ENCODE data around the gene ECT2L. TPM values are rescaled to one million over a fixed set of nuclear protein-coding genes. Genes with fewer than 3 reads are reported as not detected.

ECT2L gene
- total and polyA plus RNA-seq, 4 donors: 2.1 to 15.3 (median 8.7) TPM

DNA sequence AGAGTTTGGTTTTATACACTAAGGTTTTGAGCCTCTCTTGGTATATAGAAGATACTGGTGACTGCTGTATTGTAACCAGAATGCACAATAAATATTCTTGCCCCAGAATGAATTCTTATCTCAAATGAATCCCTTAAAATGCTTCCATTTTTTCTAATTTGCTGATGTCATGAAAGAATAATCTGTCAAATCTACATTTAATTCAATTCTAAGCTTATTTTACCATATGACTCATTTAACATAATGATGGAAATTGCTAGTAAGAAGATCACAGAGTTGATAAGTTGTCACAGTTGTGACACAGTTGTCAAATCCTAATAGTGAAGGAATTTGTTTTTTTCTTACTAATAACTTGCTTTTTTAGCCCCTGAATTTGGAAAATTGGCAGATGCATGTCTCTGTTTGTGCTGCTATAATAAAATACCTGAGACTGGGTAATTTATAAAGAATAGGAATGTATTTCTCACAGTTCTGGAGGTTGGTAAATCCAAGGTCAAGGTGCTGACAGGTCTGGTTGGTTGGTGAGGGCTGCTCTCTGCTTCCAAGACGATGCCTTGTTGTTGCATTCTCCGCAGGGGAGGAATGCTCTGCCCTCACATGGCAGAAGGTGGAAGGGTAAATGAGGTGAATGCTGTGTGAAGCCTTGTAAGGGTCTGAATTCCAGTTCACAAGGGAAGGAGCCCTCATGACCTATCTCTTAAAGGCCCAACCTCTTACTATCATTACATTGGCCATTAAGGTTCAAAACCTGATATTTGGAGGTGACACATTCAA is 4.7 kb downstream of the ECT2L start:
- WGBS, 2 donors: 87 to 93% methylated on average over 2 of the region's 2 CpGs

DNA sequence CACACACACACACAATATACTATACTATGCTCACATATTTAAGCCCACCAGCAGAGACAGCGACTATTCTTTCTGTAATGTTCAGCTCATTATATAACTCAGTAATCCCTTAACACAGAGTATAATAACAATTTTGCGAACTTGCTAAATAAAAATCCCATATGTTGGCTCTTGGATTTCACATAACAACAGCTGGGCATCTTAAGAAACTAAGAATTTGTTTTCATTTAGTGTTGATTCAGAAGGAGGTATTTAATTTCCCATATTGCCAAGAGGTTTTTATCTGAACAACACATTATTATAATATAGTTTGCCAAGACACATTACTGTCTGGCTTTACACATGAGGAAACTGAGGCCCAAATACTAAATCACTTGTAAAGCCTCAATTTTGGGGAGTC is 7.4 kb downstream of the ECT2L start:
- DNase-seq (peak in 2 of 3 donors; percentile 96 to 97), ATAC-seq (ENCODE audit: insufficient read depth, low FRiP score) (no peak)
- Histone ChIP-seq H3K27me3 (ENCODE audit: control insufficient read depth in 3 of 3, insufficient read depth in 3 of 3, low read length in 2 of 3) (no peaks in the 10 kb centered on the region), H3K36me3 (ENCODE audit: control insufficient read depth in 4 of 4, insufficient read depth in 4 of 4, low read length in 4 of 4) (no peaks in the 10 kb centered on the region), H3K4me3 (no peak overlapping the region), H3K27ac (ENCODE audit: low read depth in 1 of 2, low read length in 1 of 2) (no peak overlapping the region), H3K9ac (ENCODE audit: insufficient read depth in 1 of 2, low read length in 2 of 2) (no peak overlapping the region), H3K4me1 (ENCODE audit: control insufficient read depth in 5 of 5, insufficient read depth in 5 of 5, low read length in 5 of 5) (peaks cover 0 to 37% (median 3%) of the 10 kb centered on the region in 5 donors), H3K9me3 (ENCODE audit: control insufficient read depth in 4 of 4, insufficient read depth in 3 of 4, low read length in 3 of 4) (no peaks in the 10 kb centered on the region)
- TF ChIP-seq, protein P1, sequence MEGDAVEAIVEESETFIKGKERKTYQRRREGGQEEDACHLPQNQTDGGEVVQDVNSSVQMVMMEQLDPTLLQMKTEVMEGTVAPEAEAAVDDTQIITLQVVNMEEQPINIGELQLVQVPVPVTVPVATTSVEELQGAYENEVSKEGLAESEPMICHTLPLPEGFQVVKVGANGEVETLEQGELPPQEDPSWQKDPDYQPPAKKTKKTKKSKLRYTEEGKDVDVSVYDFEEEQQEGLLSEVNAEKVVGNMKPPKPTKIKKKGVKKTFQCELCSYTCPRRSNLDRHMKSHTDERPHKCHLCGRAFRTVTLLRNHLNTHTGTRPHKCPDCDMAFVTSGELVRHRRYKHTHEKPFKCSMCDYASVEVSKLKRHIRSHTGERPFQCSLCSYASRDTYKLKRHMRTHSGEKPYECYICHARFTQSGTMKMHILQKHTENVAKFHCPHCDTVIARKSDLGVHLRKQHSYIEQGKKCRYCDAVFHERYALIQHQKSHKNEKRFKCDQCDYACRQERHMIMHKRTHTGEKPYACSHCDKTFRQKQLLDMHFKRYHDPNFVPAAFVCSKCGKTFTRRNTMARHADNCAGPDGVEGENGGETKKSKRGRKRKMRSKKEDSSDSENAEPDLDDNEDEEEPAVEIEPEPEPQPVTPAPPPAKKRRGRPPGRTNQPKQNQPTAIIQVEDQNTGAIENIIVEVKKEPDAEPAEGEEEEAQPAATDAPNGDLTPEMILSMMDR (IDR thresholded peaks at IDR 0.05; ENCODE audit: control extremely low read depth, extremely low read depth): no peak
- 84 to 89% methylated on average over 2 of the region's 2 CpGs for WGBS, 2 donors

More for the DNA sequence above, 4.7 kb downstream of the ECT2L start:
- ATAC-seq (ENCODE audit: insufficient read depth, low FRiP score) (no peak), DNase-seq (no peak)
- Histone ChIP-seq H3K9ac (ENCODE audit: insufficient read depth in 1 of 2, low read length in 2 of 2) (no peak overlapping the region), H3K9me3 (ENCODE audit: control insufficient read depth in 4 of 4, insufficient read depth in 3 of 4, low read length in 3 of 4) (no peaks in the 10 kb centered on the region), H3K27ac (ENCODE audit: low read depth in 1 of 2, low read length in 1 of 2) (no peak overlapping the region), H3K36me3 (ENCODE audit: control insufficient read depth in 4 of 4, insufficient read depth in 4 of 4, low read length in 4 of 4) (no peaks in the 10 kb centered on the region), H3K4me3 (no peak overlapping the region), H3K27me3 (ENCODE audit: control insufficient read depth in 3 of 3, insufficient read depth in 3 of 3, low read length in 2 of 3) (no peaks in the 10 kb centered on the region), H3K4me1 (ENCODE audit: control insufficient read depth in 5 of 5, insufficient read depth in 5 of 5, low read length in 5 of 5) (peaks cover 0 to 50% (median 6%) of the 10 kb centered on the region in 5 donors)
- TF ChIP-seq, protein P1 (IDR thresholded peaks at IDR 0.05; ENCODE audit: control extremely low read depth, extremely low read depth): no peak

DNA sequence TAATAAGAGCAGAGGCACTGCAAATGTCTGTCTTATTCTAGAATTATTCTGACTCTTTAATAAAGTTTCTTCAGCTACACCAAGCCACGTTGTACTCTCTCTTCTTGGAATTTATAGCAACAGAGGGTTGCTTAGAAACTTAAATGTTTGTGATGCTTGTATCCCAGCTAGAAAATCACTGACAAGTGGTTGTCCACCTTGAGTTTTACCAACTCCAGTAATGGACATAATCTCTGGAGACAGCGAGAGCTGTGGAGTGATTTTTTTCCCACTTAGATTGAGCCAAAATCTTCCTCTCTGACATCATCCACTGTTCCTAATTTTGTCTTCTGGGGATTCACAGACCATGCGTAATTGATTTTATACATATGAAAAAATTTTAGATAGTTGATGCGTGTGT is 8.0 kb downstream of the ECT2L start:
- no peak overlapping the region for H3K9ac ChIP-seq (ENCODE audit: insufficient read depth in 1 of 2, low read length in 2 of 2)
- TF ChIP-seq, protein P1 (IDR thresholded peaks at IDR 0.05; ENCODE audit: control extremely low read depth, extremely low read depth): no peak
- H3K4me3 ChIP-seq: no peak overlapping the region
- H3K9me3 ChIP-seq (ENCODE audit: control insufficient read depth in 4 of 4, insufficient read depth in 3 of 4, low read length in 3 of 4): no peaks in the 10 kb centered on the region
- DNase-seq: peak in 1 of 3 donors; percentile 70
- no peak for ATAC-seq (ENCODE audit: insufficient read depth, low FRiP score)
- H3K27me3 ChIP-seq (ENCODE audit: control insufficient read depth in 3 of 3, insufficient read depth in 3 of 3, low read length in 2 of 3): no peaks in the 10 kb centered on the region
- 70 to 85% methylated on average over 4 of the region's 4 CpGs for WGBS, 2 donors
- peaks cover 0 to 37% (median 3%) of the 10 kb centered on the region in 5 donors for H3K4me1 ChIP-seq (ENCODE audit: control insufficient read depth in 5 of 5, insufficient read depth in 5 of 5, low read length in 5 of 5)
- H3K36me3 ChIP-seq (ENCODE audit: control insufficient read depth in 4 of 4, insufficient read depth in 4 of 4, low read length in 4 of 4): no peaks in the 10 kb centered on the region
- no peak overlapping the region for H3K27ac ChIP-seq (ENCODE audit: low read depth in 1 of 2, low read length in 1 of 2)
